GM12874 (cell line): ENCODE data around the gene PDIA2.

Experiments
- TF ChIP-seq, protein P1 (sequence below): IDR thresholded peaks from 2 replicates; pipeline ENCODE4 v1.5.1; 2011; ENCODE audit warnings: low read depth, mild to moderate bottlenecking, control low read depth, low read length, moderate library complexity; ENCODE audit not compliant: insufficient read depth

PDIA2 gene

DNA sequence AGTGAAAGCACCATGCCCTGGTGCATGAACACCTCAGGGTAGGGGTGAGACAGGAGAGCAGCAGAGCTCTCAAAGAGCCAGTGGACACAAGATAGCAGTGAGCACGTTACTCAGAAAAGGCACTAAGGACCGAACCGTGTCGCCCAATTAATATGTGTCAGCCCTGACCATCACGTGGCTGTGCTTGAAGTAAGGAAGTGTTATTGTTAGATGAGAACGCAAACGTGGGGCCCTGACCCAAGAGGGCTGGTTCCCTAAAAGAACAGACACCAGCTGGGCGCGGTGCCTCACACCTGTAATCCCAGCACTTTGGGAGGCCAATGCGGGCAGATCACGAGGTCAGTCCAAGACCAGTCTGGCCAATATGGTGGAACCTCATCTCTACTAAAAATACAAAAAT is 53.3 kb downstream of the PDIA2 start:
- TF ChIP-seq, protein P1, sequence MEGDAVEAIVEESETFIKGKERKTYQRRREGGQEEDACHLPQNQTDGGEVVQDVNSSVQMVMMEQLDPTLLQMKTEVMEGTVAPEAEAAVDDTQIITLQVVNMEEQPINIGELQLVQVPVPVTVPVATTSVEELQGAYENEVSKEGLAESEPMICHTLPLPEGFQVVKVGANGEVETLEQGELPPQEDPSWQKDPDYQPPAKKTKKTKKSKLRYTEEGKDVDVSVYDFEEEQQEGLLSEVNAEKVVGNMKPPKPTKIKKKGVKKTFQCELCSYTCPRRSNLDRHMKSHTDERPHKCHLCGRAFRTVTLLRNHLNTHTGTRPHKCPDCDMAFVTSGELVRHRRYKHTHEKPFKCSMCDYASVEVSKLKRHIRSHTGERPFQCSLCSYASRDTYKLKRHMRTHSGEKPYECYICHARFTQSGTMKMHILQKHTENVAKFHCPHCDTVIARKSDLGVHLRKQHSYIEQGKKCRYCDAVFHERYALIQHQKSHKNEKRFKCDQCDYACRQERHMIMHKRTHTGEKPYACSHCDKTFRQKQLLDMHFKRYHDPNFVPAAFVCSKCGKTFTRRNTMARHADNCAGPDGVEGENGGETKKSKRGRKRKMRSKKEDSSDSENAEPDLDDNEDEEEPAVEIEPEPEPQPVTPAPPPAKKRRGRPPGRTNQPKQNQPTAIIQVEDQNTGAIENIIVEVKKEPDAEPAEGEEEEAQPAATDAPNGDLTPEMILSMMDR, result no peak
